KOPT-K1 (cell line): Measurements from ENCODE around the gene CCDC178.
"Not testable (repeated sequence)": the region's sequence is repeated elsewhere in the genome, so short reads cannot be mapped to it uniquely, and the experiment has no call there.

Experiments used
- H3K27ac ChIP-seq: fragments of 200-600 bp; sonication (generic); 2 replicates; pipeline ENCODE4 v1.5.1; 2016; ENCODE audit warnings: antibody characterized with exemption, mild to moderate bottlenecking, low read depth, low read length; ENCODE audit not compliant: poor library complexity, severe bottlenecking
- H3K36me3 ChIP-seq: fragments of 200-600 bp; sonication (generic); 2 replicates; pipeline ENCODE4 v1.5.1; 2017; ENCODE audit warnings: antibody characterized with exemption, mild to moderate bottlenecking, low read length, moderate library complexity; ENCODE audit not compliant: insufficient read depth
- H3K9me3 ChIP-seq: fragments of 200-600 bp; sonication (generic); 2 replicates; pipeline ENCODE4 v1.5.1; 2017; ENCODE audit warnings: antibody characterized with exemption, low read length, mild to moderate bottlenecking; ENCODE audit not compliant: insufficient read depth, poor library complexity, severe bottlenecking

CCDC178 gene

GRCh38 chr18:33421225-33421624, 19.3 kb downstream of the CCDC178 start:
- Histone ChIP-seq H3K27ac (no peak overlapping the region), H3K9me3 (no peaks in the 10 kb centered on the region), H3K36me3 (no peaks in the 10 kb centered on the region)

GRCh38 chr18:33404244-33404873, 36.2 kb downstream of the CCDC178 start:
- H3K9me3 ChIP-seq = no peaks in the 10 kb centered on the region
- H3K27ac ChIP-seq = no peak overlapping the region
- no peaks in the 10 kb centered on the region for H3K36me3 ChIP-seq

GRCh38 chr18:33398939-33399338, 41.6 kb downstream of the CCDC178 start:
- not testable (repeated sequence) for H3K9me3 ChIP-seq, H3K27ac ChIP-seq, H3K36me3 ChIP-seq

- H3K36me3 ChIP-seq = no peaks in the 10 kb centered on the region
- no peak overlapping the region for H3K27ac ChIP-seq
- no peaks in the 10 kb centered on the region for H3K9me3 ChIP-seq
These were observed 64.7 kb downstream of the CCDC178 start for GRCh38 chr18:33375829-33376228.

- Histone ChIP-seq H3K27ac (no peak overlapping the region), H3K36me3 (no peaks in the 10 kb centered on the region), H3K9me3 (no peaks in the 10 kb centered on the region)
These were observed 68.1 kb downstream of the CCDC178 start for GRCh38 chr18:33372442-33372841.

DNA sequence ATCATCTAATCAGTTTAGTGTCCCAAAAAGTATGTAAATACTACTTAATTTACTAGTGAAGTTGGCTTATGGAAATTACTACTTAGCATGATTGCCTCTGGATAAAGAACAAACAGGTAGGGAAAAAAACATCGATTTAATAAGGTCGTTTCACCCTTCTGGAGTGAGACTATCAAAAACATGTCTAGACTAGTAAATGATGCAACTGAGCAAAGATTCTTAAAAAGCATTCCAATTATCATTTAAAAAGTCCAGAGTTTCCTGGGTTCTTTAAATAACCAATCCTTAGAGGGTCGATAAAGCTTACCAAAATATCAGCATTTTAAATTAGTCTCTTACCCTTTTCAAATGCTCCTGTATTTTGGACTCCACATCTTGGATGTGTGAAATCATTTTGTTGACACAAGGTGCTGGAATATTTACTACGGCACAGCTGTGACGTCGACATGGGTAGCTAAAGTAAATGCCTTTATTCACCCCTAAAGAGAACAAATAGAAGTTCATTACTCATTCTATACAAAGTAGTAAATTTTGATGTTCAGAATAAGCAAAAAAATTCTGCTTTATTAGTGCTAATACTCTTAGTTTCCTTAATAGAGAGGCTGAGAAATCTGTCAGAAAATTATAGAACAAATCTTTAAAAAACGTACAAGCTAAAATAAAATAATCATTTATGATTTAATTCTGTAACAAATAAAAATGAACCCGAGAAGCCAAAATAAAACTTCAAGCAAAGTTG, 70.6 kb downstream of the CCDC178 start:
- Histone ChIP-seq H3K9me3 (no peaks in the 10 kb centered on the region), H3K27ac (no peak overlapping the region), H3K36me3 (no peaks in the 10 kb centered on the region)

GRCh38 chr18:33356735-33357134, 83.8 kb downstream of the CCDC178 start:
- H3K9me3 ChIP-seq = no peaks in the 10 kb centered on the region
- H3K27ac ChIP-seq = no peak overlapping the region
- no peaks in the 10 kb centered on the region for H3K36me3 ChIP-seq

GRCh38 chr18:33355756-33356155, 84.8 kb downstream of the CCDC178 start:
- H3K27ac ChIP-seq = no peak overlapping the region
- H3K9me3 ChIP-seq = no peaks in the 10 kb centered on the region
- H3K36me3 ChIP-seq = no peaks in the 10 kb centered on the region

GRCh38 chr18:33355263-33355662, 85.3 kb downstream of the CCDC178 start:
- Histone ChIP-seq H3K9me3 (no peaks in the 10 kb centered on the region), H3K27ac (no peak overlapping the region), H3K36me3 (no peaks in the 10 kb centered on the region)

DNA sequence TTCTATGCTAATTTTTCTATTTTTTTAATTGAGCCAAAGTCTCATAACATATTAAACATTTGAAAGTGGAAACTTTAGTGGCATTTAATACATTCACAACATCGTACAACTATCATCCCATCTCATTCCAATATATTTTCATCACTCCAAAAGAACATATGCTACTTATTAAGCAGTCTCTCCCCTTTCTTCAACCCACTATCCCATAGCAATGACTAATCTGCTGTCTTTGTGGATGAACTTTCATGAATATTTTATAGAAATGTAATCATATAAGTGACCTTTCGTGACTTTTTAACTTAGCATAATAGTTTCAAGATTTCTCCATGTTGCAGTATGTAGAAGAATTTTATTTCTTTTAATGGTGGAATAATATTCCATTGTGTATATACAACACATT, 90.3 kb downstream of the CCDC178 start:
- no peaks in the 10 kb centered on the region for H3K36me3 ChIP-seq
- no peaks in the 10 kb centered on the region for H3K9me3 ChIP-seq
- no peak overlapping the region for H3K27ac ChIP-seq

DNA sequence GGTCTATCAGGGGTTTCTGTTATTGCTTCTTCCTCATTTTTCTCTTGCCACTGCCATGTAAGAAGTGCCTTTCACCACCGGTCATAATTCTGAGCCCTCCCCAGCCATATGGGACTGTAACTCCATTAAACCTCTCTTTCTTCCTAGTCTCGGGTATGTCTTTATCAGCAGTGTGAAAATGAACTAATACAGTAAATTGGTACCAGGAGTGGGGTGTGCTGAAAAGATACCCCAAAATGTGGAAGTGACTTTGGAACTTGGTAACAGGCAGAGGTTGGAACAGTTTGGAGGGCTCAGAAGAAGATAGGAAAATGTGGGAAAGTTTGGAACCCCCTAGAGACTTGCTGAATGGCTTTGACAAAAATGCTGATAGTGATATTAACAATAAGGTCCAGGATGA, 100.8 kb downstream of the CCDC178 start:
- H3K36me3 ChIP-seq, H3K27ac ChIP-seq: not testable (repeated sequence)
- peaks cover 20% of the 10 kb centered on the region for H3K9me3 ChIP-seq

DNA sequence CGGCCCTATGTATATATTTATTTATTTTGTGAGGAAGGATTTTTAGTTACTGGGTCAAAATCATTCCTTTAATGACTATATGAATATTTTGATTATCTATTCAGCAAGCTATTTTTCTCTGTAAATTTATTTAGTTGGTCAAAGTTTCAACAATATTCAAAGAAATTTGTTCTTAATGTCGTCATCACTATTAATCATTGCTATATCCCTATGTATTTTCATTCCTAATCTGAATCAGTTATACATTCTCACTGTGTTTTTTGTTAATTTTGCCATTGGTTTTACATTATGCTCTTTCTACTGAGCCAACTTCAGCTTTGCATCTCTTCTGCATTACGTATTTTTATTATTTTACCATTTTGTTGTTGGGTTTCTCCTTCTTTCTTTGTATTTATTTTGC, 105.7 kb downstream of the CCDC178 start:
- Histone ChIP-seq H3K9me3 (peaks cover 5% of the 10 kb centered on the region), H3K27ac (no peak overlapping the region), H3K36me3 (no peaks in the 10 kb centered on the region)

GRCh38 chr18:33330711-33331110, 109.8 kb downstream of the CCDC178 start:
- no peak overlapping the region for H3K27ac ChIP-seq
- H3K9me3 ChIP-seq = no peaks in the 10 kb centered on the region

GRCh38 chr18:33326975-33327374, 113.5 kb downstream of the CCDC178 start:
- no peaks in the 10 kb centered on the region for H3K36me3 ChIP-seq
- no peaks in the 10 kb centered on the region for H3K9me3 ChIP-seq
- H3K27ac ChIP-seq = no peak overlapping the region

More at GRCh38 chr18:33330711-33331110, 109.8 kb downstream of the CCDC178 start:
- no peaks in the 10 kb centered on the region for H3K36me3 ChIP-seq

- H3K27ac ChIP-seq = no peak overlapping the region
- H3K36me3 ChIP-seq = no peaks in the 10 kb centered on the region
- H3K9me3 ChIP-seq = no peaks in the 10 kb centered on the region
These were observed 122.9 kb downstream of the CCDC178 start for GRCh38 chr18:33317640-33318039.

GRCh38 chr18:33316146-33316587, 124.4 kb downstream of the CCDC178 start:
- H3K27ac ChIP-seq = no peak overlapping the region
- no peaks in the 10 kb centered on the region for H3K36me3 ChIP-seq
- H3K9me3 ChIP-seq = no peaks in the 10 kb centered on the region
